Body of pancreas (tissue), 4 donors: ENCODE data around the gene PIK3AP1. TPM values are rescaled to one million over a fixed set of nuclear protein-coding genes. Genes with fewer than 3 reads are reported as not detected.
A peak's percentile ranks its signal among the peaks of the same experiment; 100 is the strongest.

Experiments
- ATAC-seq: fragments of 150-250 bp; one replicate; pipeline ENCODE4 v1.9.1; 2016
- DNase-seq, 4 donors: peaks; one replicate each; pipeline ENCODE4 v3.0.0-alpha.2; 2019
- H3K27ac ChIP-seq, 4 donors: fragments of 200-600 bp; sonication (generic); 1 replicate in 3 of 4; 2 replicates in 1 of 4; pipeline versions ENCODE4 v1.5.1 to v1.6.1; 2016 to 2019; ENCODE audit warnings: mild to moderate bottlenecking in 1 of 4, mixed read lengths in 1 of 4, moderate library complexity in 1 of 4
- H3K27me3 ChIP-seq, 2 donors: fragments of 200-600 bp; sonication (generic); one replicate each; pipeline ENCODE4 v1.6.0; 2016; ENCODE audit warnings: mild to moderate bottlenecking in 1 of 2
- H3K36me3 ChIP-seq, 2 donors: fragments of 200-600 bp; sonication (generic); replicated peaks in 1 of 2; 2 replicates each; pipeline ENCODE4 v1.5.1; 2016; ENCODE audit warnings: low read depth in 2 of 2; ENCODE audit not compliant: insufficient read depth in 1 of 2
- H3K4me1 ChIP-seq: fragments of 200-600 bp; sonication (generic); one replicate; pipeline ENCODE4 v1.6.0; 2016
- H3K4me3 ChIP-seq, 2 donors: fragments of 200-600 bp; sonication (generic); 1 replicate in 1 of 2; 2 replicates in 1 of 2; pipeline ENCODE4 v1.5.1; 2016 to 2019
- H3K9me3 ChIP-seq, 3 donors: fragments of 200-600 bp; sonication (generic); 1 replicate in 2 of 3; 2 replicates in 1 of 3; pipeline ENCODE4 v1.5.1; 2016
- POLR2A ChIP-seq, 3 donors: fragments of 450-650 bp; IDR thresholded peaks; one replicate each; pipeline ENCODE4 v1.6.1; 2016; ENCODE audit warnings: antibody characterized with exemption in 3 of 3, mild to moderate bottlenecking in 2 of 3
- WGBS, 2 donors: methylation state at CpG; one replicate each; pipeline ENCODE4 v1.1.5; 2017; 5-methylcytosine and 5-hydroxymethylcytosine counted together
- intact Hi-C: fragments of 100-400 bp; cut with DNase I; formaldehyde crosslinking; loops from one replicate; pipeline ENCODE4 v1.15.1; 2023
- total RNA-seq, 2 donors: library from RNA; depleted of rRNA; stranded (reverse); fragments of >200 nt; gene quantifications; one replicate each; pipeline ENCODE4 v1.1.0, GENCODE V29; 2016
- TF ChIP-seq, protein P1 (sequence below), 7 experiments: fragments of 450-650 bp in 4 of 7; fragments of 200-600 bp in 3 of 7; sonication (generic) in 3 of 7; IDR thresholded peaks; one replicate each; pipeline ENCODE4 v1.5.1; 2016 to 2019; ENCODE audit warnings: antibody characterized with exemption in 7 of 7

Gene PIK3AP1
- total RNA-seq, 2 donors from 2014 or later = 28.0 to 37.2 TPM

DNA sequence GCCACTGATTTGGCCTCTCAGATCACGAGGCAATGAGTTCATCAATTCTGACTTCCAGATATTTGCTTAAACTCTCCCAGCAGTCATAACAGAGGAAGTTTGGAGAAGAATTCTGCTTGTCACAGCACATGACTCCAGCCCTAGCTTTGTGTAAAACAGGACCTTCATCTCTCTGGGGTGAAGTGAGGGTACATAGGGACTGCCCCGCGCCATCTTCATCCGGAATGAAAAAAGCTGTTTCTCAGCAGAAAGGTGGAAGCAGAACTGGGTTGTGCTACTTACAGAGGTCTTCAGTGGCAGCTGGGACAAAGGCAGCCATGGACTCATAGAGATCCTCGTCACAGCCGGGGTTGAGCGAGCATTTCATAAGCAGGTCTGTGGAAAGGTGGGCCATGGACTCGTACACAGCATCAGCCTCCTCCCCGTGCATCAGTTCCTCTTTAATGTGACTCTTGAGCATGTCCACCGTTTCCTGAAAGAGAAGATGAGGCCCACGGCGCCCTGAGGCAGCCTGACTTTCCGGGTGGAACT, 75.1 kb downstream of the PIK3AP1 start:
- no peaks in the 10 kb centered on the region for H3K27me3 ChIP-seq
- no peak overlapping the region for H3K4me3 ChIP-seq
- peaks cover 0 to 4% of the 10 kb centered on the region in 2 donors for H3K36me3 ChIP-seq
- intact Hi-C loops = loop anchor here (10.0 kb wide), 1 partner anchor 380 kb away; no protein-coding TSS in a partner anchor
- DNase-seq = peak in 1 of 4 donors; percentile 51
- 79 to 96% methylated on average over 13 of the region's 13 CpGs for WGBS, 2 donors
- ATAC-seq = no peak
- peaks cover 42% of the 10 kb centered on the region for H3K4me1 ChIP-seq
- no peak for TF ChIP-seq POLR2A (IDR thresholded peaks at IDR 0.05)
- TF ChIP-seq, protein P1, sequence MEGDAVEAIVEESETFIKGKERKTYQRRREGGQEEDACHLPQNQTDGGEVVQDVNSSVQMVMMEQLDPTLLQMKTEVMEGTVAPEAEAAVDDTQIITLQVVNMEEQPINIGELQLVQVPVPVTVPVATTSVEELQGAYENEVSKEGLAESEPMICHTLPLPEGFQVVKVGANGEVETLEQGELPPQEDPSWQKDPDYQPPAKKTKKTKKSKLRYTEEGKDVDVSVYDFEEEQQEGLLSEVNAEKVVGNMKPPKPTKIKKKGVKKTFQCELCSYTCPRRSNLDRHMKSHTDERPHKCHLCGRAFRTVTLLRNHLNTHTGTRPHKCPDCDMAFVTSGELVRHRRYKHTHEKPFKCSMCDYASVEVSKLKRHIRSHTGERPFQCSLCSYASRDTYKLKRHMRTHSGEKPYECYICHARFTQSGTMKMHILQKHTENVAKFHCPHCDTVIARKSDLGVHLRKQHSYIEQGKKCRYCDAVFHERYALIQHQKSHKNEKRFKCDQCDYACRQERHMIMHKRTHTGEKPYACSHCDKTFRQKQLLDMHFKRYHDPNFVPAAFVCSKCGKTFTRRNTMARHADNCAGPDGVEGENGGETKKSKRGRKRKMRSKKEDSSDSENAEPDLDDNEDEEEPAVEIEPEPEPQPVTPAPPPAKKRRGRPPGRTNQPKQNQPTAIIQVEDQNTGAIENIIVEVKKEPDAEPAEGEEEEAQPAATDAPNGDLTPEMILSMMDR (IDR thresholded peaks at IDR 0.05) = no peak
- H3K27ac ChIP-seq = peak overlapping the region in 2 of 4 donors; percentile 4 to 51
- H3K9me3 ChIP-seq = no peaks in the 10 kb centered on the region

DNA sequence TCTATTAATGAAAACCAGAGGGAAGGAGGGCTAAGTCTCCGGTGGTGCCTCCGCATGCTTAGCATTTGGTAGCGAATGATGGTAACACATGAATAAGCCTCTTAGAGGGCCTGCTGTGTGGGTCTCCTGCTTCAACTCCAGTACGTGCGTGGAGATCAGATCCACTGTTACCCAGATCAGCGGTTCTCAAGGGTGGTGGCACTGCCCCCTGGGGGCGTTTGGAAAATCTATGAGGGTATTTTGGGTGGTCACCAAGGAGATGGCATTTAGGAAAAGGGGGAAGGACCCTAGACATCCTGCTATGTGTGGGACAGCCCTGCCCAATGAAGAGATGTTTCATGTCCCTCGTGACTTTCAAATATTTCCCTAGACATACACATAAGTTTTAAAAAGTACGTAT, 76.4 kb downstream of the PIK3AP1 start:
- peaks cover 0 to 4% of the 10 kb centered on the region in 2 donors for H3K36me3 ChIP-seq
- H3K9me3 ChIP-seq = no peaks in the 10 kb centered on the region
- TF ChIP-seq POLR2A (IDR thresholded peaks at IDR 0.05) = no peak
- TF ChIP-seq, protein P1 (IDR thresholded peaks at IDR 0.05) = no peak
- ATAC-seq (no peak), DNase-seq (no peak)
- WGBS, 2 donors = 84 to 87% methylated on average over 9 of the region's 9 CpGs
- no peak overlapping the region for H3K4me3 ChIP-seq
- intact Hi-C loops = loop anchor here (5.0 to 10.0 kb wide), 2 partner anchors 73 to 381 kb away; no protein-coding TSS in a partner anchor
- H3K27ac ChIP-seq = no peak overlapping the region
- peaks cover 42% of the 10 kb centered on the region for H3K4me1 ChIP-seq
- H3K27me3 ChIP-seq = no peaks in the 10 kb centered on the region

DNA sequence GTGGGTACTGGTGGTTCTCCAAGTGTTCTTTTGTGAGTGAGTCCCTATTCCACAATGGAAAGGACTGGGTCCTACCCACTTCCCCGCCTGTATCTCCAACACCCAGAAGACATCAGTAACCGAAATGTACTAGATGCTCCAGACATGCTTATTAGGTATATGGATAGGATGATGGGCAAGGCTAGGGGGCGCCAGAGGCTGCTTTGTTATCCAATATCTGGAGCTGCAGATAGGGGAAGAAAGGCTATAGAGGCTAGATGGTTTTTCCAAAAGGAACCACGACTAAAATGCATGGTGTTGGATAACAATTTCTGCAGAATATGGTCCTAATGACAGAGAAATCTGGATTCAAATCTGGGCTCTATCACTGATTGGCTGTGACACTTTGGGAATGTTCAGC, 77.3 kb downstream of the PIK3AP1 start:
- TF ChIP-seq POLR2A (IDR thresholded peaks at IDR 0.05) = no peak
- TF ChIP-seq, protein P1 (IDR thresholded peaks at IDR 0.05) = peak; percentile 36 to 94 (median 86)
- no peaks in the 10 kb centered on the region for H3K9me3 ChIP-seq
- WGBS, 2 donors = 27 to 37% methylated on average over 4 of the region's 4 CpGs
- peak; percentile 64 for ATAC-seq
- no peak overlapping the region for H3K4me3 ChIP-seq
- peak overlapping the region in 1 of 4 donors; percentile 66 for H3K27ac ChIP-seq
- no peaks in the 10 kb centered on the region for H3K27me3 ChIP-seq
- intact Hi-C loops = loop anchor here (5.0 to 10.0 kb wide), 2 partner anchors 74 to 382 kb away; no protein-coding TSS in a partner anchor
- no peaks in the 10 kb centered on the region for H3K36me3 ChIP-seq
- peaks cover 42% of the 10 kb centered on the region for H3K4me1 ChIP-seq
- DNase-seq = peak; percentile 78 to 93 (median 90)

DNA sequence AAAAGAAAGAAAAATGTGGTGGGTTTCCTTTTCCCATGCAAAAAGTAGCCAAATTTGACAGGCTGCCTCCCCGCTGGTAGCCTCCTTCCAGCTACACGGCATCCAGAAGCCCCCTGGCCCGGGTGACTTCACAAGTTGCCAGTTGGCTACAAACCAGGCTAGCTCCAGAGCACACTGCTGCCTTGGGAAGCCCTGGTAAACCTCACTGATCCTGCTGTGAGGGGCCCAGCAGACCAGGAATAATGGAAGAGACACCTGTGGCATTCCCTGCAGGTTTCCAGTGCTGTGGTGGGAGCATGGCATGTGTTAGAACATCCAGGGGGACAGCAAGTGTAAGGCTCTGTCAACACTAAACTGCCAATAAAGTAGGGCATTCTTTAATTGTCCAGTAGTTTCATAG, 77.8 kb downstream of the PIK3AP1 start:
- peak overlapping the region in 2 of 4 donors; percentile 32 to 66 for H3K27ac ChIP-seq
- no peaks in the 10 kb centered on the region for H3K9me3 ChIP-seq
- TF ChIP-seq, protein P1 (IDR thresholded peaks at IDR 0.05) = no peak
- TF ChIP-seq POLR2A (IDR thresholded peaks at IDR 0.05) = no peak
- intact Hi-C loops = loop anchor here (5.0 to 10.0 kb wide), 2 partner anchors 75 to 382 kb away; no protein-coding TSS in a partner anchor
- no peaks in the 10 kb centered on the region for H3K36me3 ChIP-seq
- DNase-seq (no peak), ATAC-seq (no peak)
- WGBS, 2 donors = 32 to 54% methylated on average over 3 of the region's 3 CpGs
- H3K4me1 ChIP-seq = peaks cover 39% of the 10 kb centered on the region
- H3K27me3 ChIP-seq = no peaks in the 10 kb centered on the region
- no peak overlapping the region for H3K4me3 ChIP-seq
